Fibroblast of lung (primary cell): Measurements from ENCODE around the gene SYNM. TPM values are rescaled to one million over a fixed set of nuclear protein-coding genes. Genes with fewer than 3 reads are reported as not detected.

Experiments used
- DNase-seq, 2 donors: peaks; one replicate each; pipeline versions ENCODE4 v3.0.0 to v3.0.0-alpha.2; 2010; ENCODE audit warnings: low read depth in 2 of 2
- H2AFZ ChIP-seq: 2 replicates; pipeline ENCODE4 v1.5.1; 2012; ENCODE audit warnings: low read length, control low read depth, inconsistent platforms
- H3K27ac ChIP-seq: 2 replicates; pipeline ENCODE4 v1.5.1; 2011; ENCODE audit warnings: low read length, control low read depth; ENCODE audit not compliant: insufficient read depth
- H3K27me3 ChIP-seq: 2 replicates; pipeline ENCODE4 v1.5.1; 2011; ENCODE audit warnings: mild to moderate bottlenecking, low read length; ENCODE audit not compliant: control insufficient read depth, insufficient read depth
- H3K36me3 ChIP-seq: 2 replicates; pipeline ENCODE4 v1.5.1; 2011; ENCODE audit warnings: low read length; ENCODE audit not compliant: control insufficient read depth, insufficient read depth
- H3K4me1 ChIP-seq: 2 replicates; pipeline ENCODE4 v1.5.1; 2011; ENCODE audit warnings: low read length; ENCODE audit not compliant: control insufficient read depth, insufficient read depth; ENCODE audit errors: extremely low read depth
- H3K4me2 ChIP-seq: 2 replicates; pipeline ENCODE4 v1.5.1; 2011; ENCODE audit warnings: low read length, control low read depth; ENCODE audit not compliant: insufficient read depth; ENCODE audit errors: extremely low read depth
- H3K4me3 ChIP-seq, 4 experiments: fragments of 200-600 bp in 1 of 4; sonication (generic) in 1 of 4; replicated peaks in 1 of 4; 2 replicates each; pipeline ENCODE4 v1.5.1; 2011 to 2016; ENCODE audit warnings: low read length in 4 of 4, low read depth in 3 of 4, mild to moderate bottlenecking in 3 of 4, control low read depth in 2 of 4, inconsistent platforms in 1 of 4, mixed read lengths in 1 of 4; ENCODE audit not compliant: insufficient read depth in 1 of 4; ENCODE audit errors: control extremely low read depth in 1 of 4
- H3K79me2 ChIP-seq: 2 replicates; pipeline ENCODE4 v1.5.1; 2012; ENCODE audit warnings: mild to moderate bottlenecking, low read length, inconsistent platforms; ENCODE audit not compliant: control insufficient read depth, insufficient read depth
- H3K9ac ChIP-seq: 2 replicates; pipeline ENCODE4 v1.5.1; 2011; ENCODE audit warnings: mild to moderate bottlenecking, low read length, control low read depth; ENCODE audit not compliant: insufficient read depth
- H3K9me3 ChIP-seq: 2 replicates; pipeline ENCODE4 v1.5.1; 2012; ENCODE audit warnings: low read depth, low read length; ENCODE audit not compliant: control insufficient read depth, insufficient read depth
- H4K20me1 ChIP-seq: 2 replicates; pipeline ENCODE4 v1.5.1; 2011; ENCODE audit warnings: low read length; ENCODE audit not compliant: control insufficient read depth, insufficient read depth; ENCODE audit errors: extremely low read depth
- CTCF ChIP-seq, 2 donors: IDR thresholded peaks in 1 of 2; conservative IDR thresholded peaks in 1 of 2; 1 replicate in 1 of 2; 2 replicates in 1 of 2; pipeline ENCODE4 v1.5.1; 2011 to 2012; ENCODE audit warnings: low read length in 2 of 2, control low read depth in 1 of 2, inconsistent platforms in 1 of 2, low read depth in 1 of 2, mild to moderate bottlenecking in 1 of 2
- EZH2 ChIP-seq: IDR thresholded peaks from 2 replicates; pipeline ENCODE4 v1.5.1; 2012; ENCODE audit warnings: low read length, control low read depth, mild to moderate bottlenecking; ENCODE audit errors: missing control alignments
- polyA plus RNA-seq, 2 donors: library from polyadenylated mRNA; depleted of rRNA in 1 of 2; stranded (reverse) in 1 of 2; unstranded in 1 of 2; fragments of >200 nt; gene quantifications; 2 replicates each; pipeline ENCODE4 v1.2.1, GENCODE V29; 2011 to 2012; ENCODE audit warnings: missing spikeins in 1 of 2
- total RNA-seq: library from RNA; depleted of rRNA; stranded (reverse); fragments of >200 nt; gene quantifications from 2 replicates; pipeline ENCODE4 v1.2.1, GENCODE V29; 2014

The SYNM gene
- total and polyA plus RNA-seq, 2 donors (not counting 1 experiment from before 2014, with no cell fraction given): 1.8 to 8.6 TPM

GRCh38 chr15:99163271-99164062, 58.6 kb downstream of the SYNM start:
- Histone ChIP-seq H3K36me3 (peaks cover 2% of the 10 kb centered on the region), H3K4me1 (no peaks in the 10 kb centered on the region), H4K20me1 (no peaks in the 10 kb centered on the region), H3K79me2 (no peaks in the 10 kb centered on the region), H3K9ac (no peak overlapping the region), H3K27me3 (no peaks in the 10 kb centered on the region), H2AFZ (no peak overlapping the region), H3K9me3 (no peaks in the 10 kb centered on the region), H3K4me2 (no peak overlapping the region), H3K4me3 (no peak overlapping the region), H3K27ac (no peak overlapping the region)
- DNase-seq: peak in 1 of 2 donors; percentile 19
- TF ChIP-seq EZH2 (no peak), CTCF (conservative IDR thresholded peaks at IDR 0.05 in 1 of 2, IDR thresholded peaks at IDR 0.05 in 1 of 2; ENCODE audit: low read depth in 1 of 2, low read length in 2 of 2) (no peak)

GRCh38 chr15:99164119-99164518, 59.2 kb downstream of the SYNM start:
- no peak for TF ChIP-seq CTCF (conservative IDR thresholded peaks at IDR 0.05 in 1 of 2, IDR thresholded peaks at IDR 0.05 in 1 of 2; ENCODE audit: low read depth in 1 of 2, low read length in 2 of 2)
- TF ChIP-seq EZH2: no peak
- no peak overlapping the region for H3K4me3 ChIP-seq
- DNase-seq: no peak
- H3K9ac ChIP-seq: no peak overlapping the region
- H3K79me2 ChIP-seq: no peaks in the 10 kb centered on the region
- H3K4me1 ChIP-seq: peaks cover 3% of the 10 kb centered on the region
- H4K20me1 ChIP-seq: no peaks in the 10 kb centered on the region
- no peaks in the 10 kb centered on the region for H3K9me3 ChIP-seq
- H2AFZ ChIP-seq: no peak overlapping the region
- no peak overlapping the region for H3K4me2 ChIP-seq
- peaks cover 2% of the 10 kb centered on the region for H3K36me3 ChIP-seq
- no peaks in the 10 kb centered on the region for H3K27me3 ChIP-seq
- H3K27ac ChIP-seq: no peak overlapping the region

- peaks cover 2% of the 10 kb centered on the region for H3K36me3 ChIP-seq
- no peaks in the 10 kb centered on the region for H3K27me3 ChIP-seq
- no peak overlapping the region for H3K27ac ChIP-seq
- peaks cover 14% of the 10 kb centered on the region for H3K4me1 ChIP-seq
- no peak for TF ChIP-seq EZH2
- TF ChIP-seq CTCF (conservative IDR thresholded peaks at IDR 0.05 in 1 of 2, IDR thresholded peaks at IDR 0.05 in 1 of 2; ENCODE audit: low read depth in 1 of 2, low read length in 2 of 2): no peak
- no peak overlapping the region for H3K4me2 ChIP-seq
- no peak overlapping the region for H2AFZ ChIP-seq
- no peaks in the 10 kb centered on the region for H3K79me2 ChIP-seq
- H3K9ac ChIP-seq: no peak overlapping the region
- no peaks in the 10 kb centered on the region for H4K20me1 ChIP-seq
- no peak for DNase-seq
- no peaks in the 10 kb centered on the region for H3K9me3 ChIP-seq
- no peak overlapping the region for H3K4me3 ChIP-seq
These were observed 60.3 kb downstream of the SYNM start for GRCh38 chr15:99165020-99165790.
